ENCODE data around the gene ARHGAP32. TPM values are rescaled to one million over a fixed set of nuclear protein-coding genes. Genes with fewer than 3 reads are reported as not detected.
"Not testable (repeated sequence)": the region's sequence is repeated elsewhere in the genome, so short reads cannot be mapped to it uniquely, and the experiment has no call there.

ARHGAP32 gene
- total RNA-seq, 1 experiment from 2014 or later = 27.8 TPM

DNA sequence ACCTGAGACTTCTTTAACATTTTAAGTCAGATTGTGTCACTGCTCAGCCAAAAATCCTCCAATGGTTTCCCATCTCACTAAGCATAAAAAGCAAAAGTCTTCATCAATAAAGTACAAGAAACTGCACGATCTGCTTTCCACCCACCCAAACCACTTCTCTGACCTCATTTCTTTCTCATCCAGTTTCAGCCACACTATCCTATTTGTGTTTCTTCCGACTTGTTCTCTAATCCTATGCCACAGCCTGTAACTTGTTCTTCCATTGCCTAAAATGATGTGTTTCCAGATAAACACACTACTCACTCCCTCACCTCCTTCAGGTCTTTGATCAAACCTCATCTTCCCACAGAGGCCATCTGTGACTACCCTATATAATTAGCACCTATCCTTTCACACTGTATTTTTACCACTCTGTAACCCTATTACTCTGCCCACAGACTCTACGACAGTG, 28.4 kb downstream of the ARHGAP32 start:
- ATAC-seq = no peak
- ChIA-PET POLR2A (no interaction called here), CTCF (no interaction called here), RAD21 (ENCODE audit: low non-redundant PET in 1 of 2, low total read pairs in 2 of 2, uncharacterized antibody in 2 of 2, unreplicated experiment in 2 of 2) (no interaction called here)
- H3K27ac ChIP-seq (ENCODE audit: low read depth, low read length) = no peak overlapping the region
- H3K4me3 ChIP-seq (replicated peaks in 1 of 2; ENCODE audit: low read depth in 1 of 2, low read length in 2 of 2) = no peak overlapping the region
- H4K20me1 ChIP-seq (ENCODE audit: insufficient read depth) = no peaks in the 10 kb centered on the region
- H3K79me2 ChIP-seq (ENCODE audit: insufficient read depth, low read length) = peaks cover 32% of the 10 kb centered on the region
- H2AFZ ChIP-seq (ENCODE audit: low read depth, low read length, poor library complexity, severe bottlenecking) = no peak overlapping the region
- no peak overlapping the region for H3K9ac ChIP-seq (ENCODE audit: low read length)
- H3K9me2 ChIP-seq (ENCODE audit: insufficient read depth) = no peaks in the 10 kb centered on the region
- TF ChIP-seq CBX3 (IDR thresholded peaks at IDR 0.05; ENCODE audit: low read depth) = no peak
- TF ChIP-seq SRF (IDR thresholded peaks at IDR 0.05; ENCODE audit: low read depth) = no peak
- TF ChIP-seq JUND (IDR thresholded peaks at IDR 0.05) = no peak
- TF ChIP-seq CEBPB (IDR thresholded peaks at IDR 0.05; ENCODE audit: low read depth) = no peak
- TF ChIP-seq, protein P1, sequence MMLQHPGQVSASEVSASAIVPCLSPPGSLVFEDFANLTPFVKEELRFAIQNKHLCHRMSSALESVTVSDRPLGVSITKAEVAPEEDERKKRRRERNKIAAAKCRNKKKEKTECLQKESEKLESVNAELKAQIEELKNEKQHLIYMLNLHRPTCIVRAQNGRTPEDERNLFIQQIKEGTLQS (IDR thresholded peaks at IDR 0.05) = no peak
- TF ChIP-seq ZNF274 (IDR thresholded peaks at IDR 0.05; ENCODE audit: low read depth, low read length) = no peak
- TF ChIP-seq SP1 (IDR thresholded peaks at IDR 0.05; ENCODE audit: low read depth) = no peak
- TF ChIP-seq, protein P2, sequence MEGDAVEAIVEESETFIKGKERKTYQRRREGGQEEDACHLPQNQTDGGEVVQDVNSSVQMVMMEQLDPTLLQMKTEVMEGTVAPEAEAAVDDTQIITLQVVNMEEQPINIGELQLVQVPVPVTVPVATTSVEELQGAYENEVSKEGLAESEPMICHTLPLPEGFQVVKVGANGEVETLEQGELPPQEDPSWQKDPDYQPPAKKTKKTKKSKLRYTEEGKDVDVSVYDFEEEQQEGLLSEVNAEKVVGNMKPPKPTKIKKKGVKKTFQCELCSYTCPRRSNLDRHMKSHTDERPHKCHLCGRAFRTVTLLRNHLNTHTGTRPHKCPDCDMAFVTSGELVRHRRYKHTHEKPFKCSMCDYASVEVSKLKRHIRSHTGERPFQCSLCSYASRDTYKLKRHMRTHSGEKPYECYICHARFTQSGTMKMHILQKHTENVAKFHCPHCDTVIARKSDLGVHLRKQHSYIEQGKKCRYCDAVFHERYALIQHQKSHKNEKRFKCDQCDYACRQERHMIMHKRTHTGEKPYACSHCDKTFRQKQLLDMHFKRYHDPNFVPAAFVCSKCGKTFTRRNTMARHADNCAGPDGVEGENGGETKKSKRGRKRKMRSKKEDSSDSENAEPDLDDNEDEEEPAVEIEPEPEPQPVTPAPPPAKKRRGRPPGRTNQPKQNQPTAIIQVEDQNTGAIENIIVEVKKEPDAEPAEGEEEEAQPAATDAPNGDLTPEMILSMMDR (IDR thresholded peaks at IDR 0.05 in 2 of 3, conservative IDR thresholded peaks at IDR 0.05 in 1 of 3; ENCODE audit: borderline replicate concordance in 1 of 3, insufficient read depth in 1 of 3, low read depth in 2 of 3, low read length in 2 of 3) = no peak
- TF ChIP-seq TCF7L2 (IDR thresholded peaks at IDR 0.05; ENCODE audit: borderline replicate concordance, extremely low read depth, insufficient read depth, insufficient read length) = no peak
- no peaks in the 10 kb centered on the region for H3K36me3 ChIP-seq (ENCODE audit: control insufficient read depth in 1 of 2, insufficient read depth in 2 of 2, low read length in 2 of 2)
- no peaks in the 10 kb centered on the region for H3K27me3 ChIP-seq (ENCODE audit: insufficient read depth, low read length)
- H3K9me3 ChIP-seq (ENCODE audit: control insufficient read depth in 1 of 2, insufficient read depth in 1 of 2, low read depth in 1 of 2, low read length in 2 of 2) = no peaks in the 10 kb centered on the region
- no peak overlapping the region for H3K4me2 ChIP-seq (ENCODE audit: low read length)
- no peaks in the 10 kb centered on the region for H3K4me1 ChIP-seq (ENCODE audit: control insufficient read depth in 1 of 2, insufficient read depth in 2 of 2, low read length in 2 of 2)
- BruUV-seq (replicated peaks) = no TSS peak
- intact Hi-C loops (cut with micrococcal nuclease) = no loop called here
- DNase-seq (ENCODE audit: low read depth, low spot score) = no peak

DNA sequence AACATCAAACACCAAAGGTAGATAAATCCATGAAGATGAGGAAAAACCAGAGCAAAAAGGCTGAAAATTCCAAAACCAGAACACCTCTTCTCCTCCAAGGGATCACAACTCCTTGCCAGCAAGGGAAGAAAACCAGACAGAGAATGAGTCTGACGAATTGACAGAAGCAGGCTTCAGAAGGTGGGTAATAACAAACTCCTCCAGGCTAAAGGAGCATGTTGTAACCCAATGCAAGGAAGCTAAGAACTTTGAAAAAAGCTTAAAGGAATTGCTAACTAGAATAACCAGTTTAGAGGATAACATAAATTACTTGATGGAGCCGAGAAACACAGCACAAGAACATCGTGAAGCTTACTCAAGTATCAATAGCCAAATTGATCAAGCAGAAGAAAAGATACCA, 35.0 kb downstream of the ARHGAP32 start:
- H2AFZ ChIP-seq (ENCODE audit: low read depth, low read length, poor library complexity, severe bottlenecking); H3K27ac ChIP-seq (ENCODE audit: low read depth, low read length); H3K9me2 ChIP-seq (ENCODE audit: insufficient read depth); RAD21 ChIA-PET (ENCODE audit: low non-redundant PET in 1 of 2, low total read pairs in 2 of 2, uncharacterized antibody in 2 of 2, unreplicated experiment in 2 of 2); intact Hi-C loops (cut with micrococcal nuclease); BruUV-seq (replicated peaks); H3K36me3 ChIP-seq (ENCODE audit: control insufficient read depth in 1 of 2, insufficient read depth in 2 of 2, low read length in 2 of 2); H3K4me2 ChIP-seq (ENCODE audit: low read length); DNase-seq (ENCODE audit: low read depth, low spot score); H3K27me3 ChIP-seq (ENCODE audit: insufficient read depth, low read length); H3K9me3 ChIP-seq (ENCODE audit: control insufficient read depth in 1 of 2, insufficient read depth in 1 of 2, low read depth in 1 of 2, low read length in 2 of 2); ATAC-seq; H3K9ac ChIP-seq (ENCODE audit: low read length); POLR2A ChIA-PET; CTCF ChIA-PET; H4K20me1 ChIP-seq (ENCODE audit: insufficient read depth); H3K4me3 ChIP-seq (replicated peaks in 1 of 2; ENCODE audit: low read depth in 1 of 2, low read length in 2 of 2); H3K4me1 ChIP-seq (ENCODE audit: control insufficient read depth in 1 of 2, insufficient read depth in 2 of 2, low read length in 2 of 2): not testable (repeated sequence)
- peaks cover 16% of the 10 kb centered on the region for H3K79me2 ChIP-seq (ENCODE audit: insufficient read depth, low read length)
